Measurements from ENCODE around the gene TEX11. TPM values are rescaled to one million over a fixed set of nuclear protein-coding genes. Genes with fewer than 3 reads are reported as not detected.

Gene TEX11
- total RNA-seq, result under 1 TPM in 1 of 6 donors, not detected in 5; 0.10 TPM

- Histone ChIP-seq H3K9me3 (no peaks in the 10 kb centered on the region), H3K36me3 (no peaks in the 10 kb centered on the region), H3K4me1 (no peaks in the 10 kb centered on the region), H3K4me3 (no peak within 1 kb of the TSS), H3K27ac (no peak within 1 kb of the TSS), H3K27me3 (no peaks in the 10 kb centered on the region)
- ATAC-seq (ENCODE audit: low FRiP score in 2 of 2) (no peak), DNase-seq (no peak)
- TF ChIP-seq EP300 (IDR thresholded peaks at IDR 0.05) (no peak), POLR2A (IDR thresholded peaks at IDR 0.05) (no peak), POLR2AphosphoS5 (IDR thresholded peaks at IDR 0.05) (no peak)
- TF ChIP-seq, protein P1, sequence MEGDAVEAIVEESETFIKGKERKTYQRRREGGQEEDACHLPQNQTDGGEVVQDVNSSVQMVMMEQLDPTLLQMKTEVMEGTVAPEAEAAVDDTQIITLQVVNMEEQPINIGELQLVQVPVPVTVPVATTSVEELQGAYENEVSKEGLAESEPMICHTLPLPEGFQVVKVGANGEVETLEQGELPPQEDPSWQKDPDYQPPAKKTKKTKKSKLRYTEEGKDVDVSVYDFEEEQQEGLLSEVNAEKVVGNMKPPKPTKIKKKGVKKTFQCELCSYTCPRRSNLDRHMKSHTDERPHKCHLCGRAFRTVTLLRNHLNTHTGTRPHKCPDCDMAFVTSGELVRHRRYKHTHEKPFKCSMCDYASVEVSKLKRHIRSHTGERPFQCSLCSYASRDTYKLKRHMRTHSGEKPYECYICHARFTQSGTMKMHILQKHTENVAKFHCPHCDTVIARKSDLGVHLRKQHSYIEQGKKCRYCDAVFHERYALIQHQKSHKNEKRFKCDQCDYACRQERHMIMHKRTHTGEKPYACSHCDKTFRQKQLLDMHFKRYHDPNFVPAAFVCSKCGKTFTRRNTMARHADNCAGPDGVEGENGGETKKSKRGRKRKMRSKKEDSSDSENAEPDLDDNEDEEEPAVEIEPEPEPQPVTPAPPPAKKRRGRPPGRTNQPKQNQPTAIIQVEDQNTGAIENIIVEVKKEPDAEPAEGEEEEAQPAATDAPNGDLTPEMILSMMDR (IDR thresholded peaks at IDR 0.05), result no peak
- 72 to 89% methylated on average over 13 to 14 of the region's 14 CpGs for WGBS, 2 donors
Measured at GRCh38 chrX:70908541-70908940, at the start of gene TEX11. Gene TEX11 (minus strand): TSS chrX:70908711. CDS start chrX:70907789, 922 bp downstream.

DNA sequence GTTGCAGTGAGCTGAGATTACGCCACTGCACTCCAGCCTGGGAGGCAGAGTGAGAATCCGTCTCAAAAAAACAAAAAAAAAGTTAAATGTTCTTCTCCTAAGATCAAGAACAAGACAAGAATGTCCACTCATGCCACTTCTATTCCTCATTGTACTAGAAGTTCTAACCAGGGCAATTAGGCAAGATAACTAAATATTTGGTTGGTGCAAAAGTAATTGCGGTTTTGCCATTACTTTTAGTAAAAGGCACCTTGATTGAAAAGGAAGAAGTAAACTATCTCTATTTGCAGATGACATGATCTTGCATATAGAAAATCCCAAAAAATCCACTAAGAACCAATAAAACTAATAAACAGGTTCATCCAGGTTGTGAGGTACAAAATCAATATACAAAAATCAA lies 46.4 kb upstream of the TEX11 start:
- Histone ChIP-seq H3K27ac (no peak overlapping the region), H3K4me1 (no peaks in the 10 kb centered on the region), H3K4me3 (no peak overlapping the region), H3K27me3 (no peaks in the 10 kb centered on the region), H3K9me3 (no peaks in the 10 kb centered on the region), H3K36me3 (no peaks in the 10 kb centered on the region)
- ATAC-seq (ENCODE audit: low FRiP score in 2 of 2), result no peak
- TF ChIP-seq POLR2A (IDR thresholded peaks at IDR 0.05) (no peak), POLR2AphosphoS5 (IDR thresholded peaks at IDR 0.05) (no peak), EP300 (IDR thresholded peaks at IDR 0.05) (no peak)
- TF ChIP-seq, protein P1 (IDR thresholded peaks at IDR 0.05), result no peak
- no peak for DNase-seq
- 92 to 95% methylated on average over 3 of the region's 3 CpGs for WGBS, 2 donors

DNA sequence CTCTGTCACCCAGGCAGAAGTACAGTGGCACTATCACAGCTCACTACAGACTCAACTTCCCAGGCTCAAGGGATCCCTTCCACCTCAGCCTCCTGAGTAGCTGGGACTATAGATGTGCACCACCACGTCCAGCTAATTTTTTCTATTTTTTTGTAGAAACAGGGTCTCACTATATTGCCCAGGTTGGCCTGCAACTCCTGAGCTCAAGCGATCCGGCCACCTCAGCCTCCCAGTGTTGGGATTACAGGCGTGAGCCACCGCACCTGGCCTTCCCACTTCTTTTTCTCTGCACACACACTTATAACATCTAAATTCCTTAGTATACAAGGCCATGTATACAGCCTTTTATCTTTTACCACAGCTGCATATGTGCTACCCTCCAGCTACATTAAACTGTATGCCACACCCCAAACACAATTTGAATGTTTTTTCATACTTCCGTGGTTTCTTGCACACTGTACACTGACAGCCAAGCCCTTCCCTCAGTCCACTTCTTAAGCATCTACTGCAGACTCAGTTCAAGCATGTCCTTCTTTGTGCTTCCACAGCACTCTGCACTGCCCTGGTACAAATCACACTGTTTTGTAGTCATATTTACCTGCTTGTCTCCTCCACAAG lies 15.9 kb upstream of the TEX11 start:
- Histone ChIP-seq H3K9me3 (no peaks in the 10 kb centered on the region), H3K4me3 (no peak overlapping the region), H3K36me3 (no peaks in the 10 kb centered on the region), H3K4me1 (no peaks in the 10 kb centered on the region), H3K27ac (no peak overlapping the region), H3K27me3 (no peaks in the 10 kb centered on the region)
- 81 to 89% methylated on average over 6 of the region's 6 CpGs for WGBS, 2 donors
- TF ChIP-seq POLR2AphosphoS5 (IDR thresholded peaks at IDR 0.05), result no peak
- TF ChIP-seq, protein P1 (IDR thresholded peaks at IDR 0.05), result no peak
- TF ChIP-seq POLR2A (IDR thresholded peaks at IDR 0.05), result no peak
- no peak for TF ChIP-seq EP300 (IDR thresholded peaks at IDR 0.05)
- no peak for DNase-seq
- no peak for ATAC-seq (ENCODE audit: low FRiP score in 2 of 2)

DNA sequence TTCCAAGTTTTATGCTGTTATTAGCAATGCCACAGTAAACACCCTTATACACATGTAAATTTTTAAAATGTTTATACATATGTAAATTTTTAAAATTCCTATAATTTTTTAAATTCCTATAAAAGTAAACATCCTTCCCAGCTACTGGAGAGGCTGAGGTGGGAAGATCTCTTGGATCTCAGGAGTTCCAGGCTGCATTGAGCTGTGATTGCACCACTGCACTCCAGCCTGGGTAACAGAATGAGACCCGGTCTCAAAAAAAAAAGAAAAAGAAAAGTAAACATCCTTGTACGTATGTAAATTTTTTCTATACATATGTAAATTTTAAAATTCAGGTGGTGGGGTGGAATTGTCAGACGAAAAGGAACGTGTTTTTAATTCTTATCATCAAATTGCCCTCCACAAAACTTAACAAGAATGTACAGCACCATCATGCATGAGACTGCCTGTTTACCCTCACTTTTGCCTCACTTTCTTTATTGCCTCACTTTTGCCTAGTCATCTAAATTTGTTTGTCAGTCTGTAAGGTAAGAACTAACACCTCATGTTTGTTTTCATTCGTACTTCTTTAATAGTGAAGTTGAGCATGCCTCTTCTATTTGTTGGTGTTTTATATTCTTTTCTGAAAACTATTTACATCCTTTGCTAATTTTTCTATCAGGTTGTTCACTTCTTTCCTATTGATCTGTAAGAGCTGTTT lies 14.4 kb upstream of the TEX11 start:
- Histone ChIP-seq H3K9me3 (no peaks in the 10 kb centered on the region), H3K36me3 (no peaks in the 10 kb centered on the region), H3K4me3 (no peak overlapping the region), H3K27me3 (no peaks in the 10 kb centered on the region), H3K27ac (no peak overlapping the region), H3K4me1 (no peaks in the 10 kb centered on the region)
- WGBS, 2 donors, result 15 to 21% methylated on average over 5 of the region's 5 CpGs
- TF ChIP-seq EP300 (IDR thresholded peaks at IDR 0.05), result no peak
- TF ChIP-seq POLR2A (IDR thresholded peaks at IDR 0.05), result no peak
- TF ChIP-seq, protein P1 (IDR thresholded peaks at IDR 0.05), result no peak
- TF ChIP-seq POLR2AphosphoS5 (IDR thresholded peaks at IDR 0.05), result no peak
- ATAC-seq (ENCODE audit: low FRiP score in 2 of 2), result no peak
- DNase-seq, result no peak
